Ovary (tissue), 9 donors: ENCODE results near the gene ALDH9A1. TPM values are rescaled to one million over a fixed set of nuclear protein-coding genes. Genes with fewer than 3 reads are reported as not detected.

Source experiments
- DNase-seq, 5 donors: peaks; one replicate each; pipeline ENCODE4 v3.0.0-alpha.2; 2019 to 2020
- H3K27ac ChIP-seq, 2 donors: fragments of 200-600 bp; one replicate each; pipeline versions ENCODE4 v1.5.1 to v1.8.0; 2019 to 2022
- H3K27me3 ChIP-seq: fragments of 200-600 bp; one replicate; pipeline ENCODE4 v1.8.0; 2022
- H3K36me3 ChIP-seq: fragments of 200-600 bp; sonication (generic); one replicate; pipeline ENCODE4 v1.5.1; 2019
- H3K4me1 ChIP-seq: one replicate; pipeline ENCODE4 v1.8.1; 2013; ENCODE audit warnings: mild to moderate bottlenecking, moderate library complexity; ENCODE audit not compliant: insufficient read depth
- H3K4me3 ChIP-seq: fragments of 200-600 bp; sonication (generic); one replicate; pipeline ENCODE4 v1.5.1; 2017
- H3K9me3 ChIP-seq, 2 donors: fragments of 200-600 bp in 1 of 2; sonication (generic) in 1 of 2; one replicate each; pipeline versions ENCODE4 v1.5.1 to v1.8.1; 2013 to 2019; ENCODE audit warnings: mild to moderate bottlenecking in 1 of 2, moderate library complexity in 1 of 2
- EP300 ChIP-seq: sonication (generic); formaldehyde crosslinking; IDR thresholded peaks from one replicate; pipeline ENCODE4 v1.6.1; 2017; ENCODE audit warnings: antibody characterized with exemption
- POLR2A ChIP-seq: fragments of 450-650 bp; IDR thresholded peaks from one replicate; pipeline ENCODE4 v1.6.1; 2017; ENCODE audit warnings: antibody characterized with exemption, mild to moderate bottlenecking, moderate library complexity
- WGBS, 3 donors: extraction: QIAGEN DNeasy Blood & Tissue Kit in 1 of 3; methylation state at CpG; one replicate each; pipeline versions ENCODE4 v1.1.5 to v1.1.7; 2013 to 2017; 5-methylcytosine and 5-hydroxymethylcytosine counted together
- intact Hi-C, 4 donors: fragments of 100-400 bp; cut with DNase I; formaldehyde crosslinking; loops; one replicate each; pipeline versions ENCODE4 v1.11.0 to v1.15.1; 2022 to 2023
- polyA plus RNA-seq, 2 donors: library from polyadenylated mRNA; stranded (reverse); fragments of 200-250 nt in 1 of 2; fragments of 350-450 nt in 1 of 2; fragmentation: Illumina TruSeq in 1 of 2; extraction: RNeasy Lipid Tissue Mini Kit (QIAGEN cat#74804) in 1 of 2; gene quantifications; one replicate each; pipeline ENCODE4 v1.2.3, GENCODE V29; 2013 to 2014
- total RNA-seq, 7 donors: library from RNA; depleted of rRNA in 2 of 7; stranded (reverse); fragments of >200 nt in 2 of 7; fragmentation: NEBNext Ultra II Directional in 3 of 7; extraction: Animal tissue kit (Norgen Biotek cat#: 25700) in 3 of 7; gene quantifications; one replicate each; pipeline versions ENCODE4 v1.1.0 to v1.2.4, GENCODE V29; 2016 to 2023
- TF ChIP-seq, protein P1 (sequence below), 3 donors: fragments of 450-650 bp in 2 of 3; fragments of 200-600 bp in 1 of 3; IDR thresholded peaks; one replicate each; pipeline versions ENCODE4 v1.5.1 to v1.8.0; 2016 to 2022; ENCODE audit warnings: antibody characterized with exemption in 3 of 3, mild to moderate bottlenecking in 1 of 3
- donor health status: DM: no; HTN: no; CAD: no; lungs with moderate emphysema.
- donor health status: DM: no; HTN: no; CAD: no.
- donor health status: Bipolar disorder and iron deficiency.
- donor health status: DM: yes; HTN: yes; CAD: no.
- donor health status: DM: no; HTN: no; CAD: no.
- donor health status: DM: yes; HTN: yes; CAD: no.

ALDH9A1 gene
- total and polyA plus RNA-seq, 9 donors: 38.7 to 174 (median 64.2) TPM

DNA sequence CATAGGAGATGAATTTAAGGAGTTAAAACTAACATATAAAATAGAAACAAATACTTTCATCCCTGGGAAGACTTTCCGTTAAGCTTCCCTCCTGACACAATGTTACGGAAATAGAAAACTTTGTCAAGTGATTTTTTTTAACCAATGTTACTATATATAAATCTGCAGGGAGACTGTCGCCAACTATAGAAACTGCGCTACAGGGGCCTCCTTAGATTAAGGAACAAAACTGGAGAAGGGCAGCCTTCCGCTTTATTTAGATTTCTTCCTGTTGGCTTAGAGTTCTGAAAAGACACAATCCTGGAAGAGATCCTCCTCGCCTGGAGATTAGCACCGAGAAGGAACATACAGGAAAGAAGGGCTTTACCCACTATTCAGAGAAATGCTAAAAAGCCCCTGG is 65.9 kb downstream of the ALDH9A1 start:
- H3K9me3 ChIP-seq: no peaks in the 10 kb centered on the region
- H3K27me3 ChIP-seq: no peaks in the 10 kb centered on the region
- TF ChIP-seq POLR2A (no peak), EP300 (no peak)
- TF ChIP-seq, protein P1, sequence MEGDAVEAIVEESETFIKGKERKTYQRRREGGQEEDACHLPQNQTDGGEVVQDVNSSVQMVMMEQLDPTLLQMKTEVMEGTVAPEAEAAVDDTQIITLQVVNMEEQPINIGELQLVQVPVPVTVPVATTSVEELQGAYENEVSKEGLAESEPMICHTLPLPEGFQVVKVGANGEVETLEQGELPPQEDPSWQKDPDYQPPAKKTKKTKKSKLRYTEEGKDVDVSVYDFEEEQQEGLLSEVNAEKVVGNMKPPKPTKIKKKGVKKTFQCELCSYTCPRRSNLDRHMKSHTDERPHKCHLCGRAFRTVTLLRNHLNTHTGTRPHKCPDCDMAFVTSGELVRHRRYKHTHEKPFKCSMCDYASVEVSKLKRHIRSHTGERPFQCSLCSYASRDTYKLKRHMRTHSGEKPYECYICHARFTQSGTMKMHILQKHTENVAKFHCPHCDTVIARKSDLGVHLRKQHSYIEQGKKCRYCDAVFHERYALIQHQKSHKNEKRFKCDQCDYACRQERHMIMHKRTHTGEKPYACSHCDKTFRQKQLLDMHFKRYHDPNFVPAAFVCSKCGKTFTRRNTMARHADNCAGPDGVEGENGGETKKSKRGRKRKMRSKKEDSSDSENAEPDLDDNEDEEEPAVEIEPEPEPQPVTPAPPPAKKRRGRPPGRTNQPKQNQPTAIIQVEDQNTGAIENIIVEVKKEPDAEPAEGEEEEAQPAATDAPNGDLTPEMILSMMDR (IDR thresholded peaks at IDR 0.05): no peak
- no peak for DNase-seq
- H3K27ac ChIP-seq: peak overlapping the region in 1 of 2 donors; percentile 85
- WGBS, 3 donors: 5 to 11% (median 8%) methylated on average over 7 of the region's 7 CpGs
- H3K4me3 ChIP-seq: peak overlapping the region; percentile 84
- intact Hi-C loops: loop anchor here in 1 of 4 donors (2.0 kb wide), 1 partner anchor 34 kb away; no protein-coding TSS in a partner anchor
- no peaks in the 10 kb centered on the region for H3K36me3 ChIP-seq
- H3K4me1 ChIP-seq: peaks cover 8% of the 10 kb centered on the region

DNA sequence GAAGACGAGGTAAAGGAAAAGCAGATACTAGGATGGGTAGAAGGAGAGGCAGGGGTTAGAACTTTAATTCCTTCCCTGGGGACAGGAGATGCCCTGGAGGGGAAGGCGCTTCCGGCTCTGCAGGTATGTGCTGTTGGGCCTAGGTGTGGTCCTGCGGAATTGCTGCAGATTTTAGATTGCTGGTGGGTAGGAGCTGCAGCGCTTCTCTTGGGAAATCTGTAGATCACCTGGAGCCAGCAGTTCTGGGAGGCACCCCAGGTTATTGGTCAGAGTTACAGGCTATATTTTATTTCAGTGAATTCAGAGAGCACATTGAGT is 66.3 kb downstream of the ALDH9A1 start:
- H3K27me3 ChIP-seq: no peaks in the 10 kb centered on the region
- peaks cover 8% of the 10 kb centered on the region for H3K4me1 ChIP-seq
- 5 to 10% (median 7%) methylated on average over 5 of the region's 5 CpGs for WGBS, 3 donors
- H3K9me3 ChIP-seq: no peaks in the 10 kb centered on the region
- no peaks in the 10 kb centered on the region for H3K36me3 ChIP-seq
- no peak for TF ChIP-seq POLR2A
- no peak for TF ChIP-seq EP300
- TF ChIP-seq, protein P1 (IDR thresholded peaks at IDR 0.05): no peak
- peak overlapping the region; percentile 84 for H3K4me3 ChIP-seq
- intact Hi-C loops: loop anchor here in 1 of 4 donors (2.0 kb wide), 1 partner anchor 33 kb away; no protein-coding TSS in a partner anchor
- peak overlapping the region in 1 of 2 donors; percentile 85 for H3K27ac ChIP-seq
- no peak for DNase-seq

DNA sequence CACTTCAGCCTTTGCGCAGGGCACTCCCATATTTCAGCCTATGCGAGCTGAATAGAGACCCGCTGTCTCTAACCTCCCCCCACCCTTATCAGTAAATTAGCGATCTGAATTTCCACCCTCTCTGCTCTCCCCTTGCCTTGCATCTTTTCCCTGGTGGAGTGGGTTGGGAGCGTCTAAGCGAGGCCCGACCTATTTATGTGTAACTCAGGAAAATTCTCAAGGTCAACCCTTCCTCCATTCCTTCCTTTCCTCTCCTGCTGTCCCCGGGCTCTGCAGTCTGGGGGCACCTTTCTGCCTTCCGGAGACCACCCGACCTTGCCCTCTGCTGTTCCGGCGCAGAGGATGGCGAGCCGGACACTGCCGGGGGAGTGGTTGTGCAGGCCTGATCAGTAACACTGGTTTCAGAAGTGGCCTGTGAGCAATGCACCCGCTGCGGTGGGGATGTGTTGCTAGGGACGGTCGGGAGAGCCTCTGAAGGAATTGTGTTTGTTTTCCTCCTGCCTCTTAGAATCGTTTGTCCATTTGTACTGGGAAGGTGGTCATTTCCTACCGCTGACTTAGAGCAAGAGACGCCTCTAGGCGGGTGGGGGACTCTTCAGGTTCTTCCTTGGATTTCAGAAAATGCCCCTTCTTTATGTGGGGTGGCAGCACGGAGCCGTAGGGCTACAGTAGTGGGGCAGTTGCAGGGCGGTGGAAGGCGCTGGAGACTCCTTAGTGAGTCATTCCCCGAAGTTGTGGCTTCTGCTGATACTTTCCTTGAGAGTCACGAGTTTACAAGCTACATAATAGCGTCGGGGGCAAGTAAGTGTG is 66.8 kb downstream of the ALDH9A1 start:
- Histone ChIP-seq H3K9me3 (no peaks in the 10 kb centered on the region), H3K36me3 (no peaks in the 10 kb centered on the region), H3K4me3 (peak overlapping the region; percentile 84), H3K27me3 (no peaks in the 10 kb centered on the region), H3K27ac (peak overlapping the region; percentile 15 to 85), H3K4me1 (peaks cover 7% of the 10 kb centered on the region)
- peak; percentile 35 to 63 (median 58) for DNase-seq
- intact Hi-C loops: loop anchor here in 1 of 4 donors (2.0 kb wide), 1 partner anchor 33 kb away; no protein-coding TSS in a partner anchor
- WGBS, 3 donors: 0% methylated on average over 31 of the region's 31 CpGs
- TF ChIP-seq EP300: no peak
- no peak for TF ChIP-seq POLR2A
- TF ChIP-seq, protein P1 (IDR thresholded peaks at IDR 0.05): no peak

DNA sequence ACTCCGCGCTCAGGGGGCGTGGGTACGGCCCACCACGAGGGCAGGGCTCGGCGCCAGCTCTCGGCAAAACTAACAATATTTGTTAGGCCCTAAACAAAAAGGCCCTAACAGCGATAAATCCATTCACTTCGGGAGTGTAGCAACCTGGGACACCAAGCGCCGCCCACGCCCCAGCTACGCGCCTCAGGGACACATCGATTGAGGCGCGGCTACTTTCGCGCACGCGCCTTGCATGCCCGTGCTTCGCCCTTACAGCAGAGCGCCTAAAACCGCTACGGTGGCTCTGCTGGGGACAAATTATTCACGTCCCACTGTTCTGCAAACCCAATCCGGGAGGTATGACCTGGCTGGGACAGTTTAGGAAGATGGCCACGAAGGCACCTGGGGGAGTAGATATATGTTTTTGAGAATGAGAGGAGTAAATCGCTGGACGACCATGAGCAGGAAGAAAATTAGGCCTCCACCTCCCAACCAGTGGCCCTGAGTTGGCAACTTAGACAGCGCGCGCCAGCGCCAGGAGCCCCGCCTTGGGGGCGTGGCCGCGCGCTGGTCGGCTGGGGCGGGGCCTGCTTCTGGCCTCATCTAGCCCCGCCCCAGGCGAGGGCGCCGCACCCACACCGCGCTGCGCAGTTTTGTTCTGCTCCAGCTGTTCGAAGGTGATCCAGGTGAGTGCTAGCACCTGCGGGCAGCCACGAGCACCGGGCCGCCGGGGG is 67.6 kb downstream of the ALDH9A1 start, which contains the start of gene MGST3:
MGST3 (plus strand) TSS at position 606 of the 713 bp plus-strand sequence. CDS start 18,614 bp downstream, outside the sequence.
- peak within 1 kb of the TSS; percentile 84 for H3K4me3 ChIP-seq
- peak within 1 kb of the TSS; percentile 39 to 85 for H3K27ac ChIP-seq
- H3K27me3 ChIP-seq: no peaks in the 10 kb centered on the region
- 0% methylated on average over 53 to 56 of the region's 56 CpGs for WGBS, 3 donors
- no peaks in the 10 kb centered on the region for H3K36me3 ChIP-seq
- H3K9me3 ChIP-seq: no peaks in the 10 kb centered on the region
- TF ChIP-seq, protein P1 (IDR thresholded peaks at IDR 0.05): no peak
- TF ChIP-seq POLR2A: peak; percentile 78
- intact Hi-C loops: no loop called here
- DNase-seq: peak; percentile 91 to 97 (median 94)
- peaks cover 6% of the 10 kb centered on the region for H3K4me1 ChIP-seq
